ENCODE data around the gene ZNF175.
A peak's percentile ranks its signal among the peaks of the same experiment; 100 is the strongest.

Gene ZNF175

GRCh38 chr19:51602189-51602854 lies 31.2 kb downstream of the ZNF175 start:
- TF ChIP-seq CTCF (IDR thresholded peaks at IDR 0.05; ENCODE audit: low read depth, low read length, poor library complexity, severe bottlenecking) (no peak), EZH2phosphoT487 (IDR thresholded peaks at IDR 0.05; ENCODE audit: borderline replicate concordance, low read length) (no peak)
- Histone ChIP-seq H4K20me1 (ENCODE audit: control insufficient read depth, insufficient read depth, low read depth, low read length) (no peaks in the 10 kb centered on the region), H3K27me3 (ENCODE audit: control insufficient read depth, low read length) (0 out of 2 replicates have a peak, but pooled peaks cover 4% of the 10 kb centered on the region), H3K36me3 (ENCODE audit: control insufficient read depth, low read length) (no peaks in the 10 kb centered on the region), H3K79me2 (ENCODE audit: control insufficient read depth, low read length) (no peaks in the 10 kb centered on the region), H3F3A (ENCODE audit: control insufficient read depth, insufficient read depth) (peaks cover 8% of the 10 kb centered on the region), H3K4me2 (ENCODE audit: low read length) (no peak overlapping the region), H3K9me2 (replicated peaks; ENCODE audit: control insufficient read depth, low read length) (no peaks in the 10 kb centered on the region), H3K4me1 (ENCODE audit: control insufficient read depth, low read length) (peaks cover 16% of the 10 kb centered on the region), H3K4me3 (ENCODE audit: low read length) (no peak overlapping the region), H3K9me3 (ENCODE audit: control insufficient read depth, insufficient read depth, low read length) (peaks cover 6% of the 10 kb centered on the region; the same call in 1 of the 2 replicates), H3K27ac (ENCODE audit: low read depth, low read length) (no peak overlapping the region)

GRCh38 chr19:51607077-51607476 lies 36.0 kb downstream of the ZNF175 start:
- Histone ChIP-seq H3F3A (ENCODE audit: control insufficient read depth, insufficient read depth) (peaks cover 12% of the 10 kb centered on the region), H3K9me2 (replicated peaks; ENCODE audit: control insufficient read depth, low read length) (no peaks in the 10 kb centered on the region), H3K9me3 (ENCODE audit: control insufficient read depth, insufficient read depth, low read length) (no peaks in the 10 kb centered on the region), H3K4me2 (ENCODE audit: low read length) (peak overlapping the region; percentile 75), H3K4me3 (ENCODE audit: low read length) (peak overlapping the region; percentile 49), H3K4me1 (ENCODE audit: control insufficient read depth, low read length) (peaks cover 26% of the 10 kb centered on the region), H4K20me1 (ENCODE audit: control insufficient read depth, insufficient read depth, low read depth, low read length) (no peaks in the 10 kb centered on the region), H3K27me3 (ENCODE audit: control insufficient read depth, low read length) (0 out of 2 replicates have a peak, but pooled peaks cover 2% of the 10 kb centered on the region), H3K79me2 (ENCODE audit: control insufficient read depth, low read length) (no peaks in the 10 kb centered on the region), H3K27ac (ENCODE audit: low read depth, low read length) (peak overlapping the region; percentile 67), H3K36me3 (ENCODE audit: control insufficient read depth, low read length) (no peaks in the 10 kb centered on the region)
- TF ChIP-seq EZH2phosphoT487 (IDR thresholded peaks at IDR 0.05; ENCODE audit: borderline replicate concordance, low read length) (no peak), CTCF (IDR thresholded peaks at IDR 0.05; ENCODE audit: low read depth, low read length, poor library complexity, severe bottlenecking) (no peak)

GRCh38 chr19:51607920-51608562 lies 37.0 kb downstream of the ZNF175 start:
- H3K27ac ChIP-seq (ENCODE audit: low read depth, low read length) = 0 out of 2 replicates have a peak overlapping the region, but pooled peaks have one; percentile 67
- no peaks in the 10 kb centered on the region for H3K79me2 ChIP-seq (ENCODE audit: control insufficient read depth, low read length)
- H3K9me2 ChIP-seq (replicated peaks; ENCODE audit: control insufficient read depth, low read length) = no peaks in the 10 kb centered on the region
- H4K20me1 ChIP-seq (ENCODE audit: control insufficient read depth, insufficient read depth, low read depth, low read length) = no peaks in the 10 kb centered on the region
- peaks cover 26% of the 10 kb centered on the region for H3K4me1 ChIP-seq (ENCODE audit: control insufficient read depth, low read length)
- H3F3A ChIP-seq (ENCODE audit: control insufficient read depth, insufficient read depth) = peaks cover 12% of the 10 kb centered on the region
- H3K27me3 ChIP-seq (ENCODE audit: control insufficient read depth, low read length) = 0 out of 2 replicates have a peak, but pooled peaks cover 2% of the 10 kb centered on the region
- peak overlapping the region; percentile 40 for H3K4me3 ChIP-seq (ENCODE audit: low read length)
- H3K9me3 ChIP-seq (ENCODE audit: control insufficient read depth, insufficient read depth, low read length) = no peaks in the 10 kb centered on the region
- H3K4me2 ChIP-seq (ENCODE audit: low read length) = peak overlapping the region; percentile 75
- TF ChIP-seq EZH2phosphoT487 (IDR thresholded peaks at IDR 0.05; ENCODE audit: borderline replicate concordance, low read length) (no peak), CTCF (IDR thresholded peaks at IDR 0.05; ENCODE audit: low read depth, low read length, poor library complexity, severe bottlenecking) (peak; percentile 89)
- no peaks in the 10 kb centered on the region for H3K36me3 ChIP-seq (ENCODE audit: control insufficient read depth, low read length)
